NCI-H2227 (cell line): ENCODE data around the gene C1orf122.

ENCODE experiments used
- DNase-seq: peaks from one replicate; lab custom pipeline; 2025; ENCODE audit not compliant: unreplicated experiment; lab: John Stamatoyannopoulos, UW

The C1orf122 gene

GRCh38 chr1:37844536-37844935 is 36.9 kb downstream of the C1orf122 start:
- no peak for DNase-seq

DNA sequence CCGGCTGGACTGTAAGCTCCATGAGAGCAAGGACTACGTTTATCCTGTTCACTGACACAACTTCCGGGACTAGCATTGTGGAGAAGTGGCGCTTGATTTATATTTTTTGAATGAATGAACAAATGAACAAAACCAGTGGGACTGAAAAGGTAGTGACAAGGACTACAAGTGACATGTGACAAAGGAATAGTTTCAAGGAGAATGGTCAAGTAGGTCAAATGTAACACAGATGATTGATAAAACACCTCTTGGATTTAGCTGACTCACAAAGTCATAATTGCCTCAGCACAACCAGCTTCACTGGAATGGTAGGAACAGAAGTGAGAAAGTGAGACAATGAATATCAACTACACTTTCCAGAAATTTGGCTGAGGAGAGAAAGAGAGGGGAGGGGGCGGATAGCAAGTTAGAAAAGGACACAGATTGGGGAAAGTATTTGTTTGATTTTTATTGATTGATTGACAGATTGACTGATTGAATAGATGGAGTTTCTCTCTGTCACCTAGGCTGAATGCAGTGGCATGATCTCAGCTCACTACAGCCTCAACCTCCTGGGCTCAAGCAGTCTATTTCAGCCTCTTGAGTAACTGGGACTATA is 37.6 kb downstream of the C1orf122 start:
- no peak for DNase-seq

DNA sequence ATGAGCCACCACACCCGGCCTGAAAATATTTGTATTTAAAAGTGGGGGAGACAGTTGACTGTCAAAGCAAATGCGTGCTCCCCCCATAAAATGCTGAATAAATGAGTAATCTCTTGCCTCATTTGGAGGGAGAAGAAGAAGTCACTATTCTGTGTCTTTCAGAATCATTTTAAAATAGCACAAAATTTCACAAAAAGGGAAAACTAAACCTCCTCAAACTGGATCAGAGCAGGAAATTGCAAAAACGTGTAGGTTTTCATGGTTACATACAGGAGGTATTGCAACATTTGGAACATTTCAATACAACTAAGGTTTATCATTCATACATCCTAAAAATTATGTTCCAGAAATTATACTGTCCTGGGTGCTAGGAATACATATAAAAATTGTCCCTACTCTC is 38.2 kb downstream of the C1orf122 start:
- no peak for DNase-seq

GRCh38 chr1:37846647-37847339 is 39.2 kb downstream of the C1orf122 start:
- DNase-seq = no peak

DNA sequence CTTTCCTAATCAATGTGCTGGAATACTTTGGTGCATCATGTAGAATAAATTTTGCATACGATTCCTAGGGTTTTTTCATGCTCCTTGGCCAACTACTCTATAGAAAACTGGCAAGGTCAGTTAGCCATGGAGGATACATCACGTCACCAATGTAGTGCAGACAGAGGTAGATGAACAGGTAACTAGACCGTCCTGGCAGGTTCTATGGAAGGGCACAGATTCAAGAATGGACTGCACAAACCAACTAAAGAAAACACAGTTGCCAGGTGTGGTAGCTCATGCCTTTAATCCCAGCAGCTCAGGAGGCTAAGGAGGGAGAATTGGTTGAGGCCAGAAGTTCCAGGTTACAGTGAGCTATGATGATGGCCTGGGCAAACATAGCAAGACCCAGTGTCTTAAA is 41.9 kb downstream of the C1orf122 start:
- DNase-seq = no peak

- no peak for DNase-seq
Observed at GRCh38 chr1:37850352-37850955, 42.9 kb downstream of the C1orf122 start.

- no peak for DNase-seq
Observed at GRCh38 chr1:37851262-37851661, 43.7 kb downstream of the C1orf122 start.

GRCh38 chr1:37851782-37852210 is 44.2 kb downstream of the C1orf122 start:
- DNase-seq = no peak

GRCh38 chr1:37853157-37853556 is 45.6 kb downstream of the C1orf122 start:
- DNase-seq = no peak

DNA sequence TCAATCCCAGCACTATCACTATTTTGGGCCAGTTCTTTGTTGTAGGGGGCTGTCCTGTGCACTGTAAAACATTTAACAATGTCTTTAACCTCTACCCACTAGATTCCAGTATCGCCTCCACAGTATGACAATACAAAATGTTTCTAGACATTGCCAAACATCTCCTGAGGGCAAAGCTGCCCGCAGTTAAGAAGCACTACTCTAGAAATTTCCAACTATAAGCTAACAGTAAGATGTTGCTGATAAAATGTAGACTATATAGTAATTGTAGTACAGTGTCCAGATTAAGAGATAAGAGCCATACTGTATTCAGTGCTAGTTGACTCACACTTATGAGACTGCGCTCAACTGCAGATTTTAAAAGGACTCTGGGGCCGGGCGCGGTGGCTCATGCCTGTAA is 46.8 kb downstream of the C1orf122 start:
- no peak for DNase-seq
